Endothelial cell of umbilical vein (primary cell): ENCODE data around the gene SLC6A2. TPM values are rescaled to one million over a fixed set of nuclear protein-coding genes. Genes with fewer than 3 reads are reported as not detected.

Experiments used
- BruUV-seq: library from RNA; stranded (reverse); fragments of 400-500 nt; replicated peaks from 2 replicates; lab custom pipeline; 2021; lab: Mats Ljungman, UMichigan
- CTCF ChIA-PET: fragments of 300-600, 350-600 bp; sonication (Branson Sonifier 250); formaldehyde crosslinking; loops from one replicate; lab custom pipeline; 2021; ENCODE audit warnings: antibody characterized with exemption, inconsistent platforms; lab: Charles Lee
- POLR2A ChIA-PET: fragments of 300-600, 350-600 bp; sonication (Branson Sonifier 250); formaldehyde crosslinking; loops from one replicate; lab custom pipeline; 2021; ENCODE audit warnings: antibody characterized with exemption, inconsistent platforms; lab: Charles Lee
- DNase-seq: peaks from one replicate; pipeline ENCODE4 v3.0.0-alpha.2; 2011; ENCODE audit warnings: low read depth, low spot score
- FAIRE-seq: peaks from 2 replicates; lab custom pipeline; 2011; peaks lifted over from hg19 to GRCh38; lab: Jason Lieb, UNC
- H2AFZ ChIP-seq: 2 replicates; pipeline ENCODE4 v1.6.0; 2012; ENCODE audit warnings: low read depth, low read length, control low read depth, inconsistent platforms
- H3K27ac ChIP-seq: 2 replicates; pipeline ENCODE4 v1.5.1; 2011; ENCODE audit warnings: low read depth, mild to moderate bottlenecking, control low read depth, low read length, moderate library complexity; ENCODE audit not compliant: insufficient read depth
- H3K27me3 ChIP-seq, 2 experiments: 2 replicates each; pipeline versions ENCODE4 v1.6.0 to v1.6.1; 2011; ENCODE audit warnings: low read length in 2 of 2, mixed read lengths in 1 of 2; ENCODE audit not compliant: control insufficient read depth in 2 of 2, insufficient read depth in 2 of 2
- H3K36me3 ChIP-seq, 2 experiments: 2 replicates in 1 of 2; 3 replicates in 1 of 2; pipeline ENCODE4 v1.5.1; 2011; ENCODE audit warnings: low read length in 2 of 2, mild to moderate bottlenecking in 1 of 2, moderate library complexity in 1 of 2; ENCODE audit not compliant: control insufficient read depth in 2 of 2, insufficient read depth in 2 of 2; ENCODE audit errors: extremely low read depth in 1 of 2
- H3K4me1 ChIP-seq: 3 replicates; pipeline ENCODE4 v1.5.1; 2011; ENCODE audit warnings: mild to moderate bottlenecking, low read length; ENCODE audit not compliant: control insufficient read depth, insufficient read depth; ENCODE audit errors: extremely low read depth
- H3K4me2 ChIP-seq: 2 replicates; pipeline ENCODE4 v1.6.1; 2011; ENCODE audit warnings: low read length, control low read depth, mixed read lengths; ENCODE audit not compliant: insufficient read depth
- H3K4me3 ChIP-seq, 3 experiments: fragments of 200-600 bp in 1 of 3; sonication (generic), shearing (Covaris generic) in 1 of 3; replicated peaks in 1 of 3; 2 replicates each; pipeline ENCODE4 v1.5.1; 2011 to 2016; ENCODE audit warnings: control low read depth in 3 of 3, low read length in 3 of 3, mild to moderate bottlenecking in 2 of 3, inconsistent platforms in 1 of 3, low read depth in 1 of 3, moderate library complexity in 1 of 3; ENCODE audit not compliant: insufficient read depth in 1 of 3
- H3K79me2 ChIP-seq: 2 replicates; pipeline ENCODE4 v1.6.0; 2012; ENCODE audit warnings: low read length, inconsistent platforms; ENCODE audit not compliant: control insufficient read depth, insufficient read depth
- H3K9ac ChIP-seq: replicated peaks from 2 replicates; pipeline ENCODE3; 2011; ENCODE audit warnings: low read length, control low read depth; ENCODE audit not compliant: insufficient read depth; ENCODE audit errors: extremely low read depth
- H3K9me1 ChIP-seq: replicated peaks from 3 replicates; pipeline ENCODE4 v1.6.0; 2011; ENCODE audit warnings: mild to moderate bottlenecking, low read length; ENCODE audit not compliant: control insufficient read depth, insufficient read depth; ENCODE audit errors: extremely low read depth
- H3K9me3 ChIP-seq: replicated peaks from 2 replicates; pipeline ENCODE4 v1.5.1; 2012; ENCODE audit warnings: low read length, inconsistent platforms; ENCODE audit not compliant: control insufficient read depth, insufficient read depth
- H4K20me1 ChIP-seq: replicated peaks from 2 replicates; pipeline ENCODE3; 2011; ENCODE audit warnings: mild to moderate bottlenecking, low read length; ENCODE audit not compliant: control insufficient read depth, insufficient read depth; ENCODE audit errors: extremely low read depth
- CTCF ChIP-seq, 2 donors: IDR thresholded peaks; 1 replicate in 1 of 2; 2 replicates in 1 of 2; pipeline ENCODE4 v1.5.1; 2011; ENCODE audit warnings: low read length in 2 of 2, mild to moderate bottlenecking in 2 of 2, moderate library complexity in 2 of 2, control low read depth in 1 of 2, inconsistent platforms in 1 of 2, low read depth in 1 of 2; ENCODE audit not compliant: insufficient read depth in 1 of 2; ENCODE audit errors: extremely low read depth in 1 of 2
- EZH2 ChIP-seq: IDR thresholded peaks from 2 replicates; pipeline ENCODE4 v1.6.1; 2012; ENCODE audit warnings: borderline replicate concordance, low read depth, mild to moderate bottlenecking, moderate library complexity, low read length, inconsistent platforms; ENCODE audit not compliant: severe bottlenecking
- FOS ChIP-seq: IDR thresholded peaks from 2 replicates; pipeline ENCODE4 v1.6.1; 2011; ENCODE audit warnings: mild to moderate bottlenecking, low read length, moderate library complexity, borderline replicate concordance; ENCODE audit not compliant: insufficient read depth
- GATA2 ChIP-seq: IDR thresholded peaks from 2 replicates; pipeline ENCODE4 v1.7.0; 2011; ENCODE audit warnings: low read depth, mild to moderate bottlenecking, moderate library complexity, mixed read lengths, low read length; ENCODE audit not compliant: insufficient read length, insufficient read depth
- JUN ChIP-seq: IDR thresholded peaks from 2 replicates; pipeline ENCODE4 v1.6.1; 2011; ENCODE audit warnings: borderline replicate concordance, low read depth; ENCODE audit not compliant: insufficient read length, insufficient read depth
- MAX ChIP-seq: IDR thresholded peaks from 2 replicates; pipeline ENCODE4 v1.6.1; 2011; ENCODE audit not compliant: insufficient read depth, insufficient read length
- MYC ChIP-seq: IDR thresholded peaks from one replicate; pipeline ENCODE4 v1.6.1; 2011; ENCODE audit warnings: mild to moderate bottlenecking, low read depth, low read length
- POLR2A ChIP-seq: IDR thresholded peaks from 2 replicates; pipeline ENCODE4 v1.6.1; 2012; ENCODE audit warnings: low read depth, mild to moderate bottlenecking, control low read depth, low read length
- POLR2AphosphoS5 ChIP-seq: IDR thresholded peaks from 2 replicates; pipeline ENCODE4 v1.6.1; 2012; ENCODE audit warnings: low read depth, mild to moderate bottlenecking, control low read depth, low read length, moderate library complexity; ENCODE audit not compliant: insufficient read depth
- dilution Hi-C: fragments of 300-500 bp; cut with MboI; formaldehyde crosslinking; loops from one replicate; pipeline ENCODE4 v1.15.0; 2019; ENCODE audit warnings: low sequenced_read_pairs; ENCODE audit not compliant: extremely low pct_ligation_motif_present
- intact Hi-C: fragments of 100-400 bp; cut with micrococcal nuclease; formaldehyde crosslinking; loops from one replicate; pipeline ENCODE4 v1.10.0; 2022
- polyA plus RNA-seq, 4 experiments: library from polyadenylated mRNA; depleted of rRNA in 3 of 4; stranded (reverse) in 3 of 4; unstranded in 1 of 4; fragments of >200 nt; gene quantifications; 2 replicates each; pipeline versions ENCODE4 v1.2.1 to v1.2.3, GENCODE V29; 2011 to 2012; ENCODE audit warnings: missing spikeins in 1 of 4
- total RNA-seq: library from RNA; stranded (reverse); gene quantifications from 2 replicates; pipeline ENCODE4 v1.2.3, GENCODE V29; 2021

Gene SLC6A2
- total and polyA plus RNA-seq, 2 donors (not counting 3 experiments of a cell fraction or from before 2014, with no cell fraction given) = not detected

GRCh38 chr16:55653106-55653505 lies 2.7 kb upstream of the SLC6A2 start:
- no peaks in the 10 kb centered on the region for H3K9me3 ChIP-seq
- BruUV-seq = no TSS peak
- no peak overlapping the region for H3K4me3 ChIP-seq
- dilution Hi-C loops = no loop called here
- ChIA-PET POLR2A (no interaction called here), CTCF (no interaction called here)
- H3K4me1 ChIP-seq = no peaks in the 10 kb centered on the region
- H3K27ac ChIP-seq = no peak overlapping the region
- FAIRE-seq = no peak
- no peaks in the 10 kb centered on the region for H3K9me1 ChIP-seq
- no peak overlapping the region for H2AFZ ChIP-seq
- no peaks in the 10 kb centered on the region for H4K20me1 ChIP-seq
- H3K36me3 ChIP-seq = no peaks in the 10 kb centered on the region
- TF ChIP-seq FOS (no peak), GATA2 (no peak), EZH2 (no peak), MAX (no peak), POLR2AphosphoS5 (no peak), JUN (no peak), MYC (no peak), POLR2A (no peak), CTCF (IDR thresholded peaks at IDR 0.05; ENCODE audit: extremely low read depth in 1 of 2, insufficient read depth in 1 of 2, low read depth in 1 of 2, low read length in 2 of 2) (no peak)
- DNase-seq = no peak
- intact Hi-C loops = no loop called here
- no peak overlapping the region for H3K4me2 ChIP-seq
- peaks cover 50 to 62% of the 10 kb centered on the region in 2 experiments for H3K27me3 ChIP-seq
- H3K9ac ChIP-seq = no peak overlapping the region
- no peaks in the 10 kb centered on the region for H3K79me2 ChIP-seq
